ENCODE results near the gene GPATCH2. TPM values are rescaled to one million over a fixed set of nuclear protein-coding genes. Genes with fewer than 3 reads are reported as not detected.

The GPATCH2 gene
- total and polyA plus RNA-seq, 2 donors (not counting 1 experiment from before 2014, with no cell fraction given): 10.5 to 22.0 TPM

DNA sequence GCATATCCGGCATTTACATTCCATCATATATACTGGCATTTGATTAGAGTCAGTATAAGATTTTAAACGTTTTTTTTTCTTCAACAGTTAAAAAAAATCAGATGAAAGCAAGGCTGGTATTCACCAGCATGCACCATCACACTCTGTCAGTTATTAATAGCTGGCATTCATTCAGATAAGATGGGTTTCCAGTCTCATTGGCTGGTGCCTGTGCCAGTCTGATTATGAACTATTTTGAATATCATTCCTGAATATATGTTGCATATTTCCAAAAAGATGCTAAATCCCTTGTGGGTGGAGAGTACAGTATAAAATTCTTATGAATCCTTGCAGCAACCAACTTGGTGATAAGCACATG lies 211.7 kb downstream of the GPATCH2 start:
- no peak overlapping the region for H3K4me3 ChIP-seq (replicated peaks in 1 of 4; ENCODE audit: control extremely low read depth in 1 of 4, insufficient read depth in 1 of 4, low read depth in 3 of 4, low read length in 4 of 4)
- H3K4me2 ChIP-seq (ENCODE audit: extremely low read depth, insufficient read depth, low read length): no peak overlapping the region
- H2AFZ ChIP-seq (ENCODE audit: low read length): no peak overlapping the region
- no peaks in the 10 kb centered on the region for H4K20me1 ChIP-seq (ENCODE audit: control insufficient read depth, extremely low read depth, insufficient read depth, low read length)
- no peak overlapping the region for H3K27ac ChIP-seq (ENCODE audit: insufficient read depth, low read length)
- H3K4me1 ChIP-seq (ENCODE audit: control insufficient read depth, extremely low read depth, insufficient read depth, low read length): no peaks in the 10 kb centered on the region
- no peaks in the 10 kb centered on the region for H3K27me3 ChIP-seq (ENCODE audit: control insufficient read depth, insufficient read depth, low read length)
- no peaks in the 10 kb centered on the region for H3K36me3 ChIP-seq (ENCODE audit: control insufficient read depth, insufficient read depth, low read length)
- TF ChIP-seq CTCF (conservative IDR thresholded peaks at IDR 0.05 in 1 of 2, IDR thresholded peaks at IDR 0.05 in 1 of 2; ENCODE audit: low read depth in 1 of 2, low read length in 2 of 2) (no peak), EZH2 (IDR thresholded peaks at IDR 0.05; ENCODE audit: low read length, missing control alignments) (no peak)
- H3K9ac ChIP-seq (ENCODE audit: insufficient read depth, low read length): no peak overlapping the region
- no peaks in the 10 kb centered on the region for H3K9me3 ChIP-seq (ENCODE audit: control insufficient read depth, insufficient read depth, low read depth, low read length)
- DNase-seq (ENCODE audit: low read depth in 2 of 2): no peak
- H3K79me2 ChIP-seq (ENCODE audit: control insufficient read depth, insufficient read depth, low read length): no peaks in the 10 kb centered on the region

GRCh38 chr1:217418269-217419193 lies 212.4 kb downstream of the GPATCH2 start:
- Histone ChIP-seq H4K20me1 (ENCODE audit: control insufficient read depth, extremely low read depth, insufficient read depth, low read length) (no peaks in the 10 kb centered on the region), H3K36me3 (ENCODE audit: control insufficient read depth, insufficient read depth, low read length) (no peaks in the 10 kb centered on the region), H3K9ac (ENCODE audit: insufficient read depth, low read length) (no peak overlapping the region), H2AFZ (ENCODE audit: low read length) (peak overlapping the region; percentile 79), H3K27me3 (ENCODE audit: control insufficient read depth, insufficient read depth, low read length) (no peaks in the 10 kb centered on the region), H3K79me2 (ENCODE audit: control insufficient read depth, insufficient read depth, low read length) (no peaks in the 10 kb centered on the region), H3K4me3 (replicated peaks in 1 of 4; ENCODE audit: control extremely low read depth in 1 of 4, insufficient read depth in 1 of 4, low read depth in 3 of 4, low read length in 4 of 4) (peak overlapping the region in 2 of 4 experiments; percentile 1 to 22), H3K4me1 (ENCODE audit: control insufficient read depth, extremely low read depth, insufficient read depth, low read length) (no peaks in the 10 kb centered on the region), H3K27ac (ENCODE audit: insufficient read depth, low read length) (no peak overlapping the region), H3K4me2 (ENCODE audit: extremely low read depth, insufficient read depth, low read length) (peak overlapping the region; percentile 34), H3K9me3 (ENCODE audit: control insufficient read depth, insufficient read depth, low read depth, low read length) (no peaks in the 10 kb centered on the region)
- DNase-seq (ENCODE audit: low read depth in 2 of 2): peak in 1 of 2 donors; percentile 71
- TF ChIP-seq CTCF (conservative IDR thresholded peaks at IDR 0.05 in 1 of 2, IDR thresholded peaks at IDR 0.05 in 1 of 2; ENCODE audit: low read depth in 1 of 2, low read length in 2 of 2): no peak
- no peak for TF ChIP-seq EZH2 (IDR thresholded peaks at IDR 0.05; ENCODE audit: low read length, missing control alignments)

DNA sequence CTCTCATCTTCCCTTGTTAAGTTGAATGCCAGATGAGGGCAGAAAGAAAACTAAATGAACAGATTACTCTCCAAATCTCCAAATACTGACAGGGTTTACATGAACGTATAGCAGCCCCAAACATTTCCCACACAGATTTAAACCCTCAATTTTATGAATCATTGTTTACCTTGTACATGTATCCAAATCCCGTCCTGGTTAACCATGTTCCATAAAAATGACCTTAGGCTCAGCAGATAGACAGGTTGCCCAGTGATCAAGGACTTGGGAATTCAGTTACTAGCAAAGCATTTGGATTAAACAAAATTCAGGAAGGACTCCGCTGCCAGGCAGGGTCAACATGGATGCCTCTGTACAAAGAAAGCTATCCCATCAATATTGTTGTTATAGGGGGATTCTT lies 213.5 kb downstream of the GPATCH2 start:
- H3K27ac ChIP-seq (ENCODE audit: insufficient read depth, low read length): no peak overlapping the region
- no peaks in the 10 kb centered on the region for H3K79me2 ChIP-seq (ENCODE audit: control insufficient read depth, insufficient read depth, low read length)
- H3K9me3 ChIP-seq (ENCODE audit: control insufficient read depth, insufficient read depth, low read depth, low read length): no peaks in the 10 kb centered on the region
- H3K36me3 ChIP-seq (ENCODE audit: control insufficient read depth, insufficient read depth, low read length): no peaks in the 10 kb centered on the region
- H2AFZ ChIP-seq (ENCODE audit: low read length): no peak overlapping the region
- H3K27me3 ChIP-seq (ENCODE audit: control insufficient read depth, insufficient read depth, low read length): no peaks in the 10 kb centered on the region
- H3K9ac ChIP-seq (ENCODE audit: insufficient read depth, low read length): no peak overlapping the region
- no peak for DNase-seq (ENCODE audit: low read depth in 2 of 2)
- no peaks in the 10 kb centered on the region for H3K4me1 ChIP-seq (ENCODE audit: control insufficient read depth, extremely low read depth, insufficient read depth, low read length)
- H3K4me3 ChIP-seq (replicated peaks in 1 of 4; ENCODE audit: control extremely low read depth in 1 of 4, insufficient read depth in 1 of 4, low read depth in 3 of 4, low read length in 4 of 4): no peak overlapping the region
- TF ChIP-seq CTCF (conservative IDR thresholded peaks at IDR 0.05 in 1 of 2, IDR thresholded peaks at IDR 0.05 in 1 of 2; ENCODE audit: low read depth in 1 of 2, low read length in 2 of 2) (no peak), EZH2 (IDR thresholded peaks at IDR 0.05; ENCODE audit: low read length, missing control alignments) (no peak)
- no peak overlapping the region for H3K4me2 ChIP-seq (ENCODE audit: extremely low read depth, insufficient read depth, low read length)
- H4K20me1 ChIP-seq (ENCODE audit: control insufficient read depth, extremely low read depth, insufficient read depth, low read length): no peaks in the 10 kb centered on the region

Data from fibroblast of lung (primary cell).